GM18511 (cell line): ENCODE results near the gene WNK1.
"Not testable (repeated sequence)": the region's sequence is repeated elsewhere in the genome, so short reads cannot be mapped to it uniquely, and the experiment has no call there.

Experiments used
- ATAC-seq: cut with Tn5 transposase; IDR thresholded peaks from one replicate; pipeline ENCODE4 v1.9.1; 2021; ENCODE audit warnings: mild to moderate bottlenecking, moderate library complexity; ENCODE audit not compliant: unreplicated experiment

The WNK1 gene

DNA sequence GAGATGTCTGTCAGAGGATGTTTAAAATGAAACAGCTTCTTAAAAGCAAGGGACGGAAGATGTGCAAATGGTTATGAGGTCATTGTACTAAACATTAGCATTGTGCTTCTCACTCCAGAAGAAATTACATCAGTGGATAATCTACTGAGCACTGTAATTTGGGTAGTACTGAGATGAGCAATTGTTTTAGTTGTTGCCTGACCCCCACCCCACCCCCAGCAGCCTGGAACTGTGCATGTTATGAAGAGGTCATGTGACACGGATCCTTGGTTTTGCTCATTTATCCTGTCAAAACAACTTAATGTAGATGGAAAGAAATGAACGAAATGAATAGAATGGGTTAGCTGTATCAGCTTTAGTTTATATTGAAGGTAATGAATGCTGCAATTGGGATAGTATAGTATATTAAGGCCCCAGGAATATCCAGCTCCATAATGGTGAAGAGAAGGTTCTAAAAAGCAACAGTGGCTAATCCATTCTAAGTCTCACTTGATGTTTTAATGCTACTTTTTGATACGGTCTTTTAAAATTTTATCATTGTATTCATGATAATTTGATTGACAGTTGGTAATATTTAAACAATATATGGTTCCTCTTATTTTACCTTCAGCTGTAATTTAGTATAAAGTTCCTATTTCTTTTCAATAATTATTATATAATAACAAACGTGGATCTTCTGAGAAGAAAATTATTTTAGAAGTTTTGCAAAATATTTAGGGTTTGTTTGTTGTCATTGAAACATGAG lies 58.5 kb downstream of the WNK1 start:
- peak; percentile 61 for ATAC-seq

DNA sequence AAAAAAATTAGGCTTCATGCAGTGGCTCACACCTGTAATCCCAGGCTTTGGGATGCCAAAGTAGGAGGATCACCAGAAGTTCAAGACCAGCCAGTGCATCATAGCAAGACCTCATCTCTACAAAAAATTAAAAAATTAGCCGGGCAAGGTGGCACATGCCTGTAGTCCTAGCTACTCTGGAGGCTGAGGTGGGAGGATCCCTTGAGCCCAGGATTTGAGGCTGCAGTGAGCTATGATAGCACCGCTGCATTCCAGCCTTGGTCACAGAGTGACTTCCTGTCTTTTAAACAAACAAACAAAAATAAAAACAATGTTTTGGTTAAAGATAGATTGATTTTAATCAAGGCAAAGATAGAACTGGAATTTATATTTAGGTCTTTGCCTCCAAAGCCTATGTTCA lies 60.6 kb downstream of the WNK1 start:
- ATAC-seq: no peak

DNA sequence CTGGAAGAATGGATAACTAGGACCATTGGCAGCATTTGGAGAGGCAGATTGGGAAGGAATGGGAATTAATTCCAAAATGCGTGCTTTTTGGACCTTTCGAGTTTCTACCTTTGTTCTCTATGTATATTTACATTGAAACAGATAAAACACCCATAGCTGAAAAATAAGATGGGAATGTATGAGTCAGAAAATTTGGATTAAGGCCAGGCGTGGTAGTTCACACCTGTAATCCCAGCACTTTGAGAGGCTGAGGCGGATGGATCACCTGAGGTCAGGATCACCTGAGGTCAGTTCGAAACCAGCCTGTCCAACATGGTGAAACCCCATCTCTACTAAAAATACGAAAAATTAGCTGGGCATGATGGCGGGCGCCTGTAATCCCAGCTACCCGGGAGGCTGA lies 65.1 kb downstream of the WNK1 start:
- ATAC-seq: not testable (repeated sequence)

DNA sequence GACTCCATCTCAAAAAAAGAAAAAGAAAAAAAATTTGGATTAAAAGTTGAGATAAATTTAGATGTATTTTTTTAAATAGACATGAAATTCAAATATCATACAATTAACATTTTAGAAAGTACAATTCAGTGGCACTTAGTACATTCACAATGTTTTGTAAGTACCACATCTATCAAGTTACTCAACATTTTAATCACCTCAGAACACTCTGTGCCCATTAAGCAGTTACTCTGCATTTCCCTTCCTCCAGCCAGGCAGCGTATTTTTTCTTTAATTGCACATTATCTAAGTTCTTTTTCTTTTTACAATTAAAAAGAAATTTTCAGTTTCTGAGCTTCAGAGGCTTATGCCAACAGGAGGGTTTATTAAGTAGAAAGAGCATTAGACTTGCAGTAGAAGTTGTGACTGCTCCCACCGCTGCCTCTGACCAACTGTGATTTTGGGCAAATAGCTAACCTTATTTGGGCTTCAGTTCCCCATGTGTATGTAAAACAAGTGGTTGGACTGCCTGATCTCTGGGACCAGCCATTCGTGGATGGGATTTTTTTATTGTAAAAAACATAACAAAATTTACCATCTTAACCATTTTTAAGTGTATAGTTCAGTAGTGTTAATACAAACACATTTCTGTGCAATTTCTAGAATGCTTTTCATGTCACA lies 65.7 kb downstream of the WNK1 start:
- ATAC-seq: no peak

DNA sequence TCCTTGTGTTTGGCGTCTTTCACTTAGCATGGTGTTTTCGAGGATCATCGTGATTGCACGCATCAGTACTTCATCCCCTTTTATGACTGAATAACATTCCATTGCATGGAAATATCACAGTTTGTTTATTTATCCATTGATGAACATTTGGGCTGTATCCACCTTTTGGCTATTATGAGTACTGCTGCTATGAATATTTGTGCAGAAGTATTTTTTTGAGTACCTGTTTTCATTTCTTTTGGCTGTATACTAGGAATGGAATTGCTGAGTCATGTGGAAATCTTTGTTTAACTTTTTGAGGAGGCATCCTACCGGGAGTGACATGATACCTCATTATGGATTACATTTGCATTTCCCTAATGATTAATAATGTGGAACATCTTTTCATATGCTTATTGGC lies 66.4 kb downstream of the WNK1 start:
- no peak for ATAC-seq

DNA sequence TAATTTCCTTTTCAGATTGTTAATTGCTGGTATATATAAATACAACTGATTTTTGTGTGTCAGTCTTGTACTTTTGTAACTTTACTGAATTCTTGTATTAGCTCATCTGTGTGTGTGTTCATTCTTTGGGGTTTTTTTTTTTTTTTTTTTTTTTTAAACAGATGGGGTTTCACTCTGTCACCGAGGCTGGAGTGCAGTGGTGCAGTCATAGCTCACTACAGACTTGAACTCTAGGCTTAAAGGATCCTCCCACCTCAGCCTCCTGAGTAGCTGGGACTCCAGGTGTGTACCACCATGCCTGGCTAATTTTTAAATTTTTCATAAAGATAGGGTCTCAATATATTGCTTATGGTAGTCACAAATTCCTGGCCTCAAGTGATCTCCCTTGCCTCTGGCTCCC lies 68.0 kb downstream of the WNK1 start:
- ATAC-seq: no peak

DNA sequence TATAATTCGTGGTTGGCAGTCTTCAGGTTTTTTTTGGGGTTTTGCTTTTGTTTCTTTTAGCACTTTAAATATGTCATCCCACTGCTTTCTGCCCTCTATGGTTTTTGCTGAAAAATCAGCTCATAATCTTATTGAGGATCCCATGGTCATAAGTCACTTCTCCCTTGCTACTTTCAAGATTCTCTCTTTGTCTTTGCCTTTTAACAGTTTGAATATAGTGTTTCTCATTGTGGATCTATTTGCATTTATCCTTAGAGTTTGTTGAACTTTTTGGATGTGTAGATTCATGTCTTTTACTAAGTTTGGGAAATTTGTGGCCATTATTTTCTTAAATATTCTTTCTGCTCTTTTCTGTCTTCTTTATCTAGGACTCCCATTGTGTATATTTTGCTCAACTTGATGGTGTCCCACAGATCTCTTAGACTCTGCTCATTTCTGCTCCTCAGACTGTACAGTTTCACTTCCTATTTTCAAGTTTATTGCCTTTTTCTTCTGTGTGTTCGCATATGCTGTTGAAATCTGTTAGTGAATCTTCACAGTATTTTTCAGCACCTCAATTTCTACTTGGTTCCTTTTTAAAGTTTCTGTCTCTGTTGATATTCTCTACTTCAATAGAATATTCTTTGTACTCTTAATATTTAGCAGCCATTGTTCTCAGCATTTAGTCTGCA lies 70.8 kb downstream of the WNK1 start:
- ATAC-seq: peak; percentile 82

DNA sequence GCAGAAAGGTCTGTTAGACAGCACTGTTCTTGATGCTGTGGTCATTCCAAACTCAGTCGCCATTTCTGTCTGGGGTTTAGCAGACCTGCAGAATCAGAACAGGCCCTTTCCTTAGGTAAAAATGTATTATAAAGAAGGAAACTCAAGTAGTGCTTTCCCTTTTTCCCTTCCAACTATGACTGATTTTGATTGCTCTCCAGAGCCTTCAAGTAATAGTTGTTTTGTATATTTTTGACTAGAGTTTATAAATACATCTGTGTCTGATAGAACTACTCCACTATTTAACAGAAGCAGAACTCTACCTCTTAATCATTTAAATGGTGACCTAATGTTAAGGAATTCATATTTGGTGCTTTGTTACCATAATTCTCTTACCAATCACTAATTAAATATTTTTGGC lies 74.0 kb downstream of the WNK1 start:
- no peak for ATAC-seq

DNA sequence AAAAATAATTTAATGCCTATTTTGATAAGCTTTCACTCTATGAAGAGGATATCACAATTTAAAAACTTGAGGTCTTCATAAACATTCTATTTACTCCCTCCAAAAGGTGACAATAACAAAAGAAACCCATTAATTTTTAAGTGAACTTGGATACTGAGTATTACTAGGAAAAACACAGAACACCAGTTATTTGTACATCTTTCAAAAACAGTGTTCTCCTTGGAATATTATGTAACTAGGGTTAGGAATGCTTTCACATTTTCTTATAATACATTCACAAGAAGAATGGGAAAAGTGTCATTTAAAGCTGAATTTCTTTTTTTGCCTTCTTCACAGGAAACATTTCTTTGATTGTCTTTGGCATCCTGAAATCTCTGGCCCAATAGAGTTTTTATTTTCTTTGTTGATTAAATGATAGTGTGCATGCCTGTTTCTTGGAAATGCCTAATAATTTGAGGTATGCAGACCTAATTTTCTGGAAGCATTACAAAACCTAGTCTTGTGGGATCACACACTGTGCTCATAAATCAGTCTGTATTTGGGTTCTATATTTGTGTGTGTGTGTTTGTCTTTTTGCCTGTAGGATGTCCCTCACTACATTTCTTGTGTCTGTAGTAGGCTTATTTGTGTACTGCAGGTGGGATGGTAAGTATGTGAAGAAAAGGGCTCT lies 76.5 kb downstream of the WNK1 start:
- no peak for ATAC-seq

DNA sequence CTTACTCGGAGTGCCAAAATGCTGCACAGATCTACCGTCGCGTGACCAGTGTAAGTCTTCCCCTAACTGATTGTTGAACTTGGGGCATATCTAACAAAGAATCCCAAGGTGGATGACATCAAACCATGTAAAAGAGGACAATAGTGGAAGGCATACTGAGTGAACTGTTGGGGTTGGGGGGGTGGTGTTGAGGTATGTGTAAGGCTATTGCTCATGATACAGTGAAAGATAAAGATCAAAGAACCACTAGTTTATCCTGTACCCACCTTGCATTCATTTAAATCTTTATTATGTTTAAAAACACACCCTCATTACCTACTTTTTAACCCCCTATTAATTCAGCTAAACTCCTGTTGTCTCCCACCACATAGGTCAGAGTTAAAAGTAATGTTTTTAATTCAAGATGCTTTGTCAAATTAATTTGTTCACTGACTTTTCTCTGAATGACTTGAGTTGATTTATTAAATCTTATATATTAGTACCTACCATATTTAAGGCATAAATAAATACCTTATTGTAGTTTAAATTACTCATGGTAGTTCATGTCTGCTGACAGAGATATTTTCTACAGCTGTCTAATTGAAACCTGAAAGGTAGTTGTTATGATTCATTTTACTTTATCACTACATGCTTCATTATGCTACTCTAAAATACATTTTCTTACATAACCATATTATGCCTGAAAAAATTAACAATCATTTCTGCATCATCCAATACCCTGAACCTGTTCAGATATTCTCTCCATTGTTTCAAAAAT lies 77.9 kb downstream of the WNK1 start:
- ATAC-seq: no peak

DNA sequence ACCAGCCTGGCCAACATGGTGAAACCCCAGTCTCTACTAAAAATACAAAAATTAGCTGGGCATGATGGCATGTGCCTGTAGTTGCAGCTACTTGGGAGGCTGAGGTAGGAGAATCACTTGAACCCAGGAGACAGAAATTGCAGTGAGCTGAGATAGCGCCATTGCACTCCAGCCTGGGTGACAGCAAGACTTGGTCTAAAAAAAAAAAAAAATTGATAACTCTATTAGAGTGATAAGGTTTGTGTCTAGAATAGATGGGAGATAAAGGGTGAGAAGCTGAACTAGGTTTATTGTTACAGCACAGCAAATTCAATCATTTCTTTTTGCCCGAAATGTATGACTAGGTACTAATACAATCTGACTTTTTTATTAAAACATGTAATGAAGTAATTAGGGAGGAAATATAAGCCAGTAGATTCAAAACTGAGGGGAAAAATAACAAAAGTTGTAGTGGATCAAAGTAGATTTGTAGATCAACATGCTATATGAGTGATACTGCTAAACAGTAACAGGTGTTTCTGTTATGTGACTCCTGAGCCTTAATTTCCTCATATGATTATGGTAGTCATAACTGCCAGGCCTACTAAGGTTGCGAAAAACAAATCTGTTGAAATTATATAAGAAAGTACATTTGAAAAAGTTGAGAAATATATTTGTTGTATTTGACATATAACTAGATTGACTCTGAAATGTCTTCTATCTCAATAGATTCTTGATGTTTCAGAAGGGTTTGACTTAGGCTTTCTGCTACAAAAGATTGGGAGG lies 83.6 kb downstream of the WNK1 start:
- ATAC-seq: no peak

DNA sequence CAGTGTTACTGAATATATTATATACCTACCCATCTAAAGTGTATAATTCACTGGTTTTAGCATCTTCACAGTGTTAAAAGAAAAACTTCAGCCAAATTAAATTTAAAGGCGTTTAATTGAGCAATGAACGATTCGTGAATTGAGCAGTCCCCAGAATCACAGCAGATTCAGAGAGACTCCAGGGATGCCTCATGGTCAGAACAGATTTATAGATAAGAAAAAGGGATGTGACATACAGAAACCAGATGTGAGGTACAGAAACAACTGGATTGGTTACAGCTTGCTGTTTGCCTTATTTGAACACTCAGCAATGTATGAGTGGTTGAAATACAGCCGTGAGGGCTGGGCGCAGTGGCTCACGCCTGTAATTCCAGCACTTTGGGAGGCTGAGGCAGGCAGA lies 84.6 kb downstream of the WNK1 start:
- no peak for ATAC-seq

DNA sequence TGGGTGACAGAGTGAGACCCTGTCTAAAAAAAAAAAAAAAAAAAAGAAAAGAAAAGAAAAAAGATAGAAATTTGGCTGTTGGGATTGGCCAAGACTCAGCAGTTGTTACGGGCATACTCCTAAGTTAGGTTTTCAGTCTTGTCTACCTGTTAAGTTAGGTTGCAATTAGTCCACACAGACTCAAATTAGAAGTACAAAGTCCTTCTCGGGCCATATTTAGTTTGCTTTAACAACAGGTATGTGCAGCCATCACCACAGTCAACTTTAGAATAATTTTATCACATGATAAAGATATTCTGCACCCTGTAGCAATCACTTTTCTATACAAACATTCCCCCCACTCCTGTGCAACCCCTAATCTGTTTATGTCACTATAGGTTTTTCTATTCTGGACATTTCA lies 85.2 kb downstream of the WNK1 start:
- no peak for ATAC-seq

DNA sequence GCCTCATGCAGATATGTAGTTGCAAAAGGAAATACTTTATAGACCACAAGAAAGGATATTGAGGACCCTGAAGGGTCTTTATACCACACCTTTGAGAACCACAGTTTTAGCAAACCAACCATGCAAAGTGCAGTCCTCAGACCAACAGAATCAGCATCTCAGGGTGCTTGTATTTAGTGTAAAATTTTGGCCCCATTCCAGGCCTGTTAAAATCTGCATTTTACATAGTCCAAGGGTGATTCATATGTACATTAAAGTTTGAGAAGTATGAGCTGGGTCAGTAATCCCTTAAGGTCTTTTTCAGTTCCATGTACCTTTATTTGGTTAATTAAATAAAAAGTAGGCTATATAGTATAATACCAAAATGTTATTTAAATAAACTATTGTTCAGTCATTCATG lies 91.2 kb downstream of the WNK1 start:
- ATAC-seq: no peak

DNA sequence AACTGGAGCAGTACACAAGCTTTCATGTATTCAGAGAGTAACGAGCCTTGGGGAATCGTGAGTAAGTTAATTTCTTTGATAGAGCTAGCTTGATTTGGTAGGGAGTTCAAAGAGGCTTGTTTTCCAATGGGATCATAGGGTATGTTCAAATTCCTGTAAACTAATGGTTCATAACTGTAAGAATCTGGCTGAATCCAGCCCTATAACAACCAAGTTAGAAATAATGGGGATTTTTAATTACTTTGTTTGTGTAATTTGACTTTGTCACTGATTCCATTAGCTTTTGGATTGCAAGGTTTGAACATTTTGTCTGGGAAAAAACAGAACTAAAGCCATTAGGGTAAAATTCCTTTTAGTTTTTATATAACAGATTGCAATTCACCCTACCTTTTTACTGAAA lies 94.0 kb downstream of the WNK1 start:
- ATAC-seq: no peak

DNA sequence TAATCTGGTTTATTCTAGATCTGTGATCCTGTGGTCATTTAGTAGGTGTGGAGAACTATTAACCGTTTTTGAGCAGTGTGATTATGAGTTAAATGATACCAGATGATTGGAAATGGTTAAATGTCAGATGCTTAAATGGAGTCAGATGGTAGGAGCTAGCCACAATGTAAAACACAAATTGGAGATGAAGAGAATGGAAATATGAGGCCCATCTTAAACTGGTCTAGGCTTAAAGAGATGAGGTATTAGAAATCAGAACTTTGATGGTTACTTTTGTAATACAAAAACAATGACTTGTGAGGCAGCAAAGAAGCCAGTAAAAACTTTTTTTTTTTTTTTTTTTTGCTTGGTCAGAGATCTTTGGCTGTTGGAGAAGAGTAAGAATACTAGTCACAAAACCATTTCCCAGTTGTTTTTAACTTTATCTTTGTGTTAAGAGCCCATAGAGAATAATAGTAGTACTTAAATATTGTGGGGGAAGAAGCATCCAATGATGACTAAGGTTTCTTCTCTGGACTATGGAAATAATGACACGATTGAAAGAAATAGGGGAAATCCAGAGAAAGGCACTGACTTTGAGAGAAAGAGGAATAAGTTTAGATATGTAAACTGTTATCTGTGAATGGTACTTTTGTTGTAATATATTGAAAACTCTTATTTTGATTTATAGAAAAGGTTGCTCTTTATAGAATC lies 95.9 kb downstream of the WNK1 start:
- no peak for ATAC-seq

DNA sequence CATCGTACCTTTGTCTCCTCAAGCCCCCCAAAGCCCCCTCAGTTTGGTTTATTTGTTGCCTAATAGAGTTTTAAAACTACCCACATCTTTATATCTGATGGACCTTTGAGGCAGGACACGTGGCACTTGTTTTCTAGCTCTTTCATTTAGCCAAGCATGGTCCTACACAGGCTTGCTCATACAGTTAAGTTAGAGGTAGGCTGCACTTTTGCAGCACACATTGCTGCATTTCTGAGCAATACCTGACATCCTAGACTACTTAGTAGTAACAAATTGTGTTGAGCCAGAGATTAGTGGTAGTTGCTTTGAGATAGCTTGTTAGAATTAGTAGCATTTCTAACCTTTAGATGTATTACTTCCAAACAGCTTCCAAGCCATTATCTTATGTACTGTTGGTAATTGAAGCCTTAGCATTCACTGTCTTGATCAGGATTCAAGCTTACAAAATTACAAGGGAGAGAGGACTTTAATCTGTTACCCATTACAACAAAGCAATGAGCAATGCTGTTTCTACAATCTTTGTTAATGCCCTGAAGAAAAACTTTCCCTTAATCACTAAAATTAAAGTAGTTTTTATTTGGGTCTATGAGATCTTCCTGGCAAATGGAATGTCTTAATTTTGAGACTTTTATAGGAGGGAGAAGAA lies 96.6 kb downstream of the WNK1 start:
- ATAC-seq: no peak

DNA sequence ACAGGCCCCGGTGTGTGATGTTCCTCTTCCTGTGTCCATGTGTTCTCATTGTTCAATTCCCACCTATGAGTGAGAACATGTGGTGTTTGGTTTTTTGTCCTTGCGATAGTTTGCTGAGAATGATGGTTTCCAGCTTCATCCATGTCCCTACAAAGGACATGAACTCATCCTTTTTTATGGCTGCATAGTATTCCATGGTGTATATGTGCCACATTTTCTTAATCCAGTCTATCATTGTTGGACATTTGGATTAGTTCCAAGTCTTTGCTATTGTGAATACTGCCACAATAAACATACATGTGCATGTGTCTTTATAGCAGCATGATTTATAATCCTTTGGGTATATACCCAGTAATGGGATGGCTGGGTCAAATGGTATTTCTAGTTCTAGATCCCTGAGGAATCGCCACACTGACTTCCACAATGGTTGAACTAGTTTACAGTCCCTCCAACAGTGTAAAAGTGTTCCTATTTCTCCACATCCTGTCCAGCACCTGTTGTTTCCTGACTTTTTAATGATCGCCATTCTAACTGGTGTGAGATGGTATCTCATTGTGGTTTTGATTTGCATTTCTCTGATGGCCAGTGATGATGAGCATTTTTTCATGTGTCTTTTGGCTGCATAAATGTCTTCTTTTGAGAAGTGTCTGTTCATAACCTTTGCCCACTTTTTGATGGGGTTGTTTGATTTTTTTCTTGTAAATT lies 97.5 kb downstream of the WNK1 start:
- not testable (repeated sequence) for ATAC-seq

DNA sequence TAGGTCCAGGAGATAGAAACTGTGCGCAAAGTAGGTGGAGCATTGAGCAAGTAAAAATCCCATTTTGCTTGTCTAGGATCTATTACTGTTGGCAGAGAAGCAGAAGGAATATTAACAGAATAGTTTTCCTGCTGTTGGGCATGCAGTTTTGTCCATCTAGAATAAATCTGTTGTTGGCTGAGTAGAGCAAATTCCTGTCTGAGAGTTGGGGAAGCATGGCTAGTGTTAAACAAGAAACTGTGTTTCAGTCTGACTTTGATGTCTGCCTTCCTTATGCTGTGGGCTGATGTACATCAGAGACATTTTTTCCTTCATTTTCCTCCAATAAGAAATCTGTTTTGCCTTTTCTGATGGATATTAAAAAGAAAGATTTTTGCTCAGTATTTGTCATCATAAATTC lies 99.0 kb downstream of the WNK1 start:
- ATAC-seq: no peak
